ENCODE results near the gene ATP11A. TPM values are rescaled to one million over a fixed set of nuclear protein-coding genes. Genes with fewer than 3 reads are reported as not detected.
"Not testable (repeated sequence)": the region's sequence is repeated elsewhere in the genome, so short reads cannot be mapped to it uniquely, and the experiment has no call there.

Gene ATP11A
- total RNA-seq, 2 donors from 2014 or later, result 10.9 to 89.3 TPM

DNA sequence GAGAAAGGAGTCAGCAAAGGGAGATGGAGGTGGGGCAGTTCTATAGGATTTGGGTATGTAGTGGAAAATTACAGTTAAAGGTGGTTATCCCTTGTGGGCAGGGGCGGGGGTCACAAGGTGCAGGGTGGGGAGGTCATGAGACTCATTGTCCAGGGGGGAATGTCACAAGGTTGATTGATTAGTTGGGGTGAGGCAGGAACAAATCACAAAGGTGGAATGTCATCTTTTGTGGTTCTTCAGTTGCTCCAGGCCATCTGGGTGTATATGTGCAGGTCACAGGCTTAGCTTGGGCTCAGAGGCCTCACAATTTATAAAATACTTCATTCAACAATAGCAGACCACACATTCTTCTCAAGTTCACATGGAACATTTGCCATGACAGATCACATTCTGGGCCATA lies 109.6 kb downstream of the ATP11A start:
- 100% methylated on average over 1 of the region's 1 CpG for WGBS
- H3K36me3 ChIP-seq, result no peaks in the 10 kb centered on the region
- intact Hi-C loops (cut with DNase I), result no loop called here
- DNase-seq (ENCODE audit: low spot score), result no peak
- H3K4me1 ChIP-seq (replicated peaks), result no peaks in the 10 kb centered on the region
- no peaks in the 10 kb centered on the region for H3K27me3 ChIP-seq (replicated peaks; ENCODE audit: insufficient read depth)
- no peak overlapping the region for H3K4me3 ChIP-seq
- H3K9me3 ChIP-seq, result no peaks in the 10 kb centered on the region
- H3K27ac ChIP-seq, result no peak overlapping the region
- TF ChIP-seq POLR2A (IDR thresholded peaks at IDR 0.05) (no peak), POLR2AphosphoS5 (IDR thresholded peaks at IDR 0.05) (no peak)
- TF ChIP-seq, protein P1, sequence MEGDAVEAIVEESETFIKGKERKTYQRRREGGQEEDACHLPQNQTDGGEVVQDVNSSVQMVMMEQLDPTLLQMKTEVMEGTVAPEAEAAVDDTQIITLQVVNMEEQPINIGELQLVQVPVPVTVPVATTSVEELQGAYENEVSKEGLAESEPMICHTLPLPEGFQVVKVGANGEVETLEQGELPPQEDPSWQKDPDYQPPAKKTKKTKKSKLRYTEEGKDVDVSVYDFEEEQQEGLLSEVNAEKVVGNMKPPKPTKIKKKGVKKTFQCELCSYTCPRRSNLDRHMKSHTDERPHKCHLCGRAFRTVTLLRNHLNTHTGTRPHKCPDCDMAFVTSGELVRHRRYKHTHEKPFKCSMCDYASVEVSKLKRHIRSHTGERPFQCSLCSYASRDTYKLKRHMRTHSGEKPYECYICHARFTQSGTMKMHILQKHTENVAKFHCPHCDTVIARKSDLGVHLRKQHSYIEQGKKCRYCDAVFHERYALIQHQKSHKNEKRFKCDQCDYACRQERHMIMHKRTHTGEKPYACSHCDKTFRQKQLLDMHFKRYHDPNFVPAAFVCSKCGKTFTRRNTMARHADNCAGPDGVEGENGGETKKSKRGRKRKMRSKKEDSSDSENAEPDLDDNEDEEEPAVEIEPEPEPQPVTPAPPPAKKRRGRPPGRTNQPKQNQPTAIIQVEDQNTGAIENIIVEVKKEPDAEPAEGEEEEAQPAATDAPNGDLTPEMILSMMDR (IDR thresholded peaks at IDR 0.05), result no peak

DNA sequence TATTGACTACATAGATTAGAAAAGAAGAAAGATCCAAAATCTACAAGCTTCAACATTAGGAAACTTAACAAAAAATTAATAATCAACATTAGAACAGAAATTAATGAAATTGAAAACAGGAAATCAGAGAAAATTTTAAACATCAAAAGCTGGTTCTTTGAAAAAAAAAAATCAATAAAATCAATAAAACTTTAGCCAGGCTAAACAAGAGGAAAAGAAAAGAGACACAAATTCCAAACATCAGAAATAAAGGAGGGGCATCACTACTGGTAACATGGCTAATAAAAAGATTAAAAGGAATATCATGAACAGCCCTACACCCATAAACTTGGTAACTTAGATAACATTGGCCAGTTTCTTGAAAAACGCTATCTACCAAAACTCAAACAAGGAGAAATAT lies 110.2 kb downstream of the ATP11A start:
- Histone ChIP-seq H3K27ac (no peak overlapping the region), H3K36me3 (no peaks in the 10 kb centered on the region), H3K27me3 (replicated peaks; ENCODE audit: insufficient read depth) (no peaks in the 10 kb centered on the region), H3K9me3 (no peaks in the 10 kb centered on the region), H3K4me3 (no peak overlapping the region), H3K4me1 (replicated peaks) (no peaks in the 10 kb centered on the region)
- intact Hi-C loops (cut with DNase I), result no loop called here
- no peak for DNase-seq (ENCODE audit: low spot score)
- WGBS, result 86% methylated on average over 1 of the region's 1 CpG
- TF ChIP-seq, protein P1 (IDR thresholded peaks at IDR 0.05), result no peak
- TF ChIP-seq POLR2A (IDR thresholded peaks at IDR 0.05) (no peak), POLR2AphosphoS5 (IDR thresholded peaks at IDR 0.05) (no peak)

DNA sequence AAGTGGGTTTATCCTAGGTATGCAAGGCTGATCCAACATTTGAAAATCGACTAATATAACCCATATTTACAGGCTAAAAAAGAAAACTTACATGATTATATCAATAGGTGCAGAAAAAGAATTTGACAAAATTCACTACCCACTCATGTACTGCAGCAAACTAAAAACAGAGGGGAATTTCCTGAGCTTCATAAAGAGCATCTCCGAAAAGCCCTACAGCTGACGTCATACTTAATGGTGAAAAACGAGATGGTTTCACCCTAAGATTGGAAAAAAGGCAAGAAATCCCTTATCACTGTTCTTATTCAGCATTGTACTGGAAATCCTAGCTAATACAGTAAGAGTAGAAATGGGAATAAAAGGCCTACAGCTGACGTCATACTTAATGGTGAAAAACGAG lies 111.0 kb downstream of the ATP11A start:
- H3K4me1 ChIP-seq (replicated peaks); H3K27me3 ChIP-seq (replicated peaks; ENCODE audit: insufficient read depth); H3K36me3 ChIP-seq; intact Hi-C loops (cut with DNase I); H3K9me3 ChIP-seq; H3K27ac ChIP-seq; H3K4me3 ChIP-seq; DNase-seq (ENCODE audit: low spot score): not testable (repeated sequence)
- 89% methylated on average over 6 of the region's 6 CpGs for WGBS

DNA sequence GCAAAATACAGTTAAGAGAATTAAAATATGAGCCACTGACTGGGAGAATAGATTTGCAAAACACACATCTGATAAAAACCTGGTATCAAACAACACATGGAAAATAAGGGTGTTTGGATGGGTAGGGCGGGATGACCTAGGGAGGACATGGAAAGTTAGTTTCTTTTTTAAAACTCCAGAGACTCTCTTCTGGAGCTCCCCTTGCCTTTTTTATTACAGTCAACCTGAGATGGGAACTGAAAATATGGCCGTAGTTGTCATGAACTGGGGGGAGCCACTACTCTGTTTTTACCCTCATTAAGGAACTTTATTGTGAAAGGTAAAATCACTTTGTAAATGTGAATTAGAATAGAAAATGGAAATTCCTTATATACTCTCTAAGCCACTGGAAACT lies 113.0 kb downstream of the ATP11A start:
- Histone ChIP-seq H3K4me1 (replicated peaks) (no peaks in the 10 kb centered on the region), H3K27me3 (replicated peaks; ENCODE audit: insufficient read depth) (no peaks in the 10 kb centered on the region), H3K9me3 (no peaks in the 10 kb centered on the region), H3K4me3 (no peak overlapping the region), H3K36me3 (no peaks in the 10 kb centered on the region), H3K27ac (no peak overlapping the region)
- intact Hi-C loops (cut with DNase I), result no loop called here
- WGBS, result 84% methylated on average over 2 of the region's 2 CpGs
- DNase-seq (ENCODE audit: low spot score), result no peak
- no peak for TF ChIP-seq POLR2AphosphoS5 (IDR thresholded peaks at IDR 0.05)
- TF ChIP-seq, protein P1 (IDR thresholded peaks at IDR 0.05), result no peak

DNA sequence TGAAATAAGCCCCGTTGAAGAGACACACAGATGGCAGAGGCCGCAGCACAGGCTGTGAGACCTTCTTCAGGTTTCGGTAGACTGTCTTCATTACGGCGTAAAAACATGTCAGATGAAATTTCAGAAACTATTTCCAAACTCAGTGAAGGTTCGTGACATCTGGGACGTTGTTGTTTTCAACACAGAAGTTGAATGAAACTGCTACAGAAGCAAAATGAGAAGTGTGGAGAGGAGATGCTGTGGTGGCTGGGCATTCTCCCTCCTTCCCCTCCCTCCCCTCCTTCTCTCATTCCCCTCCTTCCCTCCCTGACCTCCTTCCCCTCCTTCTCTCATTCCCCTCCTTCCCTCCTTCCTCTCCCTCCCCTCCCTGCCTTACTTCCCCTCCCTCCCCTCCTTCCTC lies 113.6 kb downstream of the ATP11A start:
- no peak for DNase-seq (ENCODE audit: low spot score)
- TF ChIP-seq POLR2A (IDR thresholded peaks at IDR 0.05) (no peak), POLR2AphosphoS5 (IDR thresholded peaks at IDR 0.05) (no peak)
- TF ChIP-seq, protein P1 (IDR thresholded peaks at IDR 0.05), result no peak
- Histone ChIP-seq H3K27me3 (replicated peaks; ENCODE audit: insufficient read depth) (no peaks in the 10 kb centered on the region), H3K27ac (no peak overlapping the region), H3K4me3 (no peak overlapping the region), H3K36me3 (no peaks in the 10 kb centered on the region), H3K4me1 (replicated peaks) (no peaks in the 10 kb centered on the region), H3K9me3 (no peaks in the 10 kb centered on the region)
- intact Hi-C loops (cut with DNase I), result no loop called here
- WGBS, result 78% methylated on average over 7 of the region's 7 CpGs
